Prostate gland (tissue), 2 donors: ENCODE data around the gene FHOD3. TPM values are rescaled to one million over a fixed set of nuclear protein-coding genes. Genes with fewer than 3 reads are reported as not detected.

Experiments
- DNase-seq: peaks from one replicate; pipeline ENCODE4 v3.0.0-alpha.2; 2019; ENCODE audit warnings: low spot score
- H3K27ac ChIP-seq, 2 donors: fragments of 200-600 bp; sonication (generic); 2 replicates each; pipeline ENCODE4 v1.5.1; 2017 to 2019
- H3K27me3 ChIP-seq: fragments of 200-600 bp; sonication (generic); replicated peaks from 2 replicates; pipeline ENCODE4 v1.5.1; 2019; ENCODE audit not compliant: insufficient read depth
- H3K36me3 ChIP-seq, 2 donors: fragments of 200-600 bp; sonication (generic); 1 replicate in 1 of 2; 2 replicates in 1 of 2; pipeline versions ENCODE4 v1.5.1 to v1.8.1; 2017 to 2019
- H3K4me1 ChIP-seq: fragments of 200-600 bp; sonication (generic); replicated peaks from 2 replicates; pipeline ENCODE4 v1.5.1; 2019
- H3K4me3 ChIP-seq, 2 donors: fragments of 200-600 bp; sonication (generic); 2 replicates each; pipeline ENCODE4 v1.5.1; 2017 to 2019
- H3K9me3 ChIP-seq: fragments of 200-600 bp; sonication (generic); 2 replicates; pipeline ENCODE4 v1.5.1; 2017
- POLR2A ChIP-seq: fragments of 450-650 bp; IDR thresholded peaks from one replicate; pipeline ENCODE4 v1.6.1; 2016; ENCODE audit warnings: antibody characterized with exemption, mild to moderate bottlenecking
- POLR2AphosphoS5 ChIP-seq: sonication (generic); formaldehyde crosslinking; IDR thresholded peaks from one replicate; pipeline ENCODE4 v1.6.1; 2017; ENCODE audit warnings: antibody characterized with exemption
- WGBS: methylation state at CpG from one replicate; pipeline ENCODE4 v1.1.5; 2018; 5-methylcytosine and 5-hydroxymethylcytosine counted together
- intact Hi-C: fragments of 100-400 bp; cut with DNase I; formaldehyde crosslinking; loops from one replicate; pipeline ENCODE4 v1.14.2; 2022
- total RNA-seq, 2 donors: library from RNA; depleted of rRNA; stranded (reverse); fragments of >200 nt; gene quantifications; one replicate each; pipeline ENCODE4 v1.1.0, GENCODE V29; 2016
- TF ChIP-seq, protein P1 (sequence below), 4 experiments: fragments of 200-600 bp in 2 of 4; fragments of 450-650 bp in 2 of 4; sonication (generic) in 2 of 4; IDR thresholded peaks; 1 replicate in 3 of 4; 2 replicates in 1 of 4; pipeline ENCODE4 v1.5.1; 2016 to 2019; ENCODE audit warnings: antibody characterized with exemption in 4 of 4, mild to moderate bottlenecking in 2 of 4, moderate library complexity in 2 of 4

The FHOD3 gene
- total RNA-seq, 2 donors from 2014 or later, result 25.1 to 52.5 TPM

DNA sequence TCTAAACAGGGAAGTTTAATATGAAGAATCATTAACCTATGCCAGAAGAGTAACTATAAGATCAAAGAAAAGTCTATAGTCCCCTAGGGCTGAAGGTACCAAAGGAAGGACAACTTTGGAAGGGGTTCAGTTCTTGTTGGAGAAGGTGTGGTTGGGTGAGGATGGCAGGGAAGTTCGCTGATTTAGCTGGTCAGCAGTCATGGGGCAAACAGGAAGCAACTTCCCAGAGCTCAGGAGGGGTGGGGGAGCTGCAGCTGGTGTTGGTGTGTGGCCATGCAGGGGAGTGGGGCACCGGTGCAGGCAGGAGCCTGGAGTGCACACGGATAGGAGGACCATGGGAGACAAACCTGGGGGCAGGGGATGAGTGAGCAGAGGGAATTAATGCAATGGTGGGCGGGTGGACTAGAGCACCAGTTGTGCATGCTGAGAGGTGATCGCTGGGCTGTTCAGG lies 34.0 kb downstream of the FHOD3 start:
- intact Hi-C loops, result no loop called here
- H3K4me3 ChIP-seq, result no peak overlapping the region
- 59% methylated on average over 5 of the region's 5 CpGs for WGBS
- H3K36me3 ChIP-seq, result no peaks in the 10 kb centered on the region
- H3K27me3 ChIP-seq, result no peaks in the 10 kb centered on the region
- no peak for DNase-seq
- TF ChIP-seq POLR2AphosphoS5 (no peak), POLR2A (no peak)
- TF ChIP-seq, protein P1, sequence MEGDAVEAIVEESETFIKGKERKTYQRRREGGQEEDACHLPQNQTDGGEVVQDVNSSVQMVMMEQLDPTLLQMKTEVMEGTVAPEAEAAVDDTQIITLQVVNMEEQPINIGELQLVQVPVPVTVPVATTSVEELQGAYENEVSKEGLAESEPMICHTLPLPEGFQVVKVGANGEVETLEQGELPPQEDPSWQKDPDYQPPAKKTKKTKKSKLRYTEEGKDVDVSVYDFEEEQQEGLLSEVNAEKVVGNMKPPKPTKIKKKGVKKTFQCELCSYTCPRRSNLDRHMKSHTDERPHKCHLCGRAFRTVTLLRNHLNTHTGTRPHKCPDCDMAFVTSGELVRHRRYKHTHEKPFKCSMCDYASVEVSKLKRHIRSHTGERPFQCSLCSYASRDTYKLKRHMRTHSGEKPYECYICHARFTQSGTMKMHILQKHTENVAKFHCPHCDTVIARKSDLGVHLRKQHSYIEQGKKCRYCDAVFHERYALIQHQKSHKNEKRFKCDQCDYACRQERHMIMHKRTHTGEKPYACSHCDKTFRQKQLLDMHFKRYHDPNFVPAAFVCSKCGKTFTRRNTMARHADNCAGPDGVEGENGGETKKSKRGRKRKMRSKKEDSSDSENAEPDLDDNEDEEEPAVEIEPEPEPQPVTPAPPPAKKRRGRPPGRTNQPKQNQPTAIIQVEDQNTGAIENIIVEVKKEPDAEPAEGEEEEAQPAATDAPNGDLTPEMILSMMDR (IDR thresholded peaks at IDR 0.05), result no peak
- no peaks in the 10 kb centered on the region for H3K4me1 ChIP-seq
- H3K9me3 ChIP-seq, result no peaks in the 10 kb centered on the region
- H3K27ac ChIP-seq, result no peak overlapping the region

DNA sequence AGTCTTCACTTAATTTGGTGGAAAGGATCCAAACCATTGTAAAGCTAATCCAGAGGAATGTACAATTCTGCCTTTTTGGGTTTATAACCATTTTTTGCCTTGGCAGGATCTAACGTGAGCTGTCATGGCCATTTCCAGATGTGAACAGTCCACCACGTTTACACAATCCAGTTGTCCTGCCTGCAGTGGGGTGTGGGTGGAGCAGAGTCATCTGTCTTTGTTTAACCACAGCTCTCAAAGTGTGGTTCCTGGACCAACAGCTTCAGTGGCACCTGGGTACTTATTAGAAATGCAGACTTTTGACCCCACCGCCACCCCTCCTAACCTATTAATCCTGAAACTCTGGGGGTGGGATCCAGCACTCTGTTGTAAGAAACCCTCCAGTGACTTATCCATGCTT lies 35.9 kb downstream of the FHOD3 start:
- H3K9me3 ChIP-seq, result no peaks in the 10 kb centered on the region
- no peaks in the 10 kb centered on the region for H3K27me3 ChIP-seq
- no peak overlapping the region for H3K4me3 ChIP-seq
- TF ChIP-seq POLR2A (no peak), POLR2AphosphoS5 (no peak)
- TF ChIP-seq, protein P1 (IDR thresholded peaks at IDR 0.05), result no peak
- DNase-seq, result no peak
- no peaks in the 10 kb centered on the region for H3K36me3 ChIP-seq
- H3K27ac ChIP-seq, result no peak overlapping the region
- WGBS, result 35% methylated on average over 3 of the region's 3 CpGs
- H3K4me1 ChIP-seq, result no peaks in the 10 kb centered on the region
- intact Hi-C loops, result no loop called here

DNA sequence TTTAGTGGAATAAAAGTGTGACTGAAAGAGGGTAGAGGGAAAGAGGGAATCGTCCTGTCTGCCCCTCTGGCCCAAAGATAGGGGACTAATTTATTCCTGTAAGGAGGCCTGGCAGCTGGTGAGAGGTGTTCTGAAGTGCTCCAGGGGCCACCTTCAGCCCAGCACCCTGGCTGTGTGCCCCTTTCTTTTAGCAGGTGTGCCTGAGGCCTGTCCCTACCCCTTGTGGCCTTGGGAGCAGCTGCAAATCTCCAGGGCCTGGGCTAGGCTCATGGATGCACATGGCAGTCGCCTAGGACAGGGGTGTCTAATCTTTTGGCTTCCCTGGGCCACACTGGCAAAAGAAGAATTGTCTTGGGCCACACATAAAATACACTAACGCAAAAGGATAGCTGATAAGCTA lies 37.3 kb downstream of the FHOD3 start:
- no peaks in the 10 kb centered on the region for H3K4me1 ChIP-seq
- H3K9me3 ChIP-seq, result no peaks in the 10 kb centered on the region
- intact Hi-C loops, result no loop called here
- no peaks in the 10 kb centered on the region for H3K36me3 ChIP-seq
- DNase-seq, result no peak
- H3K27me3 ChIP-seq, result no peaks in the 10 kb centered on the region
- TF ChIP-seq, protein P1 (IDR thresholded peaks at IDR 0.05), result no peak
- TF ChIP-seq POLR2A (no peak), POLR2AphosphoS5 (no peak)
- no peak overlapping the region for H3K27ac ChIP-seq
- 86% methylated on average over 3 of the region's 3 CpGs for WGBS
- H3K4me3 ChIP-seq, result no peak overlapping the region

DNA sequence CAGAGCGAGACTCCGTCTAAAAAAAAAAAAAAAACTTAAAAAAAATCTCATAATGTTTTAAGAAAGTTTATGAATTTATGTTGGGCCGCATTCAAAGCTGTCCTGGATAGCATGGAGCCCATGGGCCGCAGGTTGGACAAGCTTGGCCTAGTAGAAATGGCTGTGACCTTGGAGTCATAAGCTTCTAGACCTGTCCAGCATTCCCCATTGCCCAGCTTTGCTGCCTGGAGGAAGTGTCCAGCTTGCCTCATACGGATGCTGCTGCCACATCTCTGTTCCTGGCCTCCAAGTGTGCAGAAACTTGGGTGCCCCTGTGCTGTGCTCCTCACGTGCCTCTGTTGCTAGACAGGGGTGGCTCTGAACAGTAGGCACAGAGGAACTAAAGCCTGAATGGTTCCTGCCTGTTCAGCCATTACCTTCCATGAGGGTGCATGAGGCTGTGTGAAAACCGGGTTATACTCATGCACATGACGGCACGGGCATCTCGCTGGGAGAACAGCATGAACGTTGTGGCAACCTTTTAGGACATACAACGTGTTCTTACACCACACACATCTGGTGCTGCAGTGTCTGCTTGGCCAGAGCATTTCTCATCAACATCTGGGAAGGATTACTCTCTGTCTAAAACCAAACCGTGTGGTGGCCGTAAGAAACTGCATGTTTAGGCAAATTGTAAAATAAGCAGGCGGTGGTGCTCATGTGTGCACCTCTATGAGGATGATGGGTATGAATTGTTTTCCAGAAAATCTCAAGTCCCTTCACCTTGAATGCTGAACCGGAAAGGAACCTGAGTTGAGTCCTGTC lies 38.2 kb downstream of the FHOD3 start:
- 80% methylated on average over 16 of the region's 16 CpGs for WGBS
- Histone ChIP-seq H3K9me3 (no peaks in the 10 kb centered on the region), H3K27ac (no peak overlapping the region), H3K4me1 (no peaks in the 10 kb centered on the region), H3K4me3 (no peak overlapping the region), H3K27me3 (no peaks in the 10 kb centered on the region), H3K36me3 (no peaks in the 10 kb centered on the region)
- no peak for DNase-seq
- intact Hi-C loops, result no loop called here
- no peak for TF ChIP-seq POLR2A
- TF ChIP-seq POLR2AphosphoS5, result no peak
- TF ChIP-seq, protein P1 (IDR thresholded peaks at IDR 0.05), result no peak
